CD4-positive, alpha-beta T cell treated with Interleukin-17A for 1 hour (primary cell): ENCODE measurements around the gene RB1.
A peak's percentile ranks its signal among the peaks of the same experiment; 100 is the strongest.

Experiments
- DNase-seq: peaks from one replicate; pipeline ENCODE4 v3.0.0-alpha.2; 2020

Gene RB1

DNA sequence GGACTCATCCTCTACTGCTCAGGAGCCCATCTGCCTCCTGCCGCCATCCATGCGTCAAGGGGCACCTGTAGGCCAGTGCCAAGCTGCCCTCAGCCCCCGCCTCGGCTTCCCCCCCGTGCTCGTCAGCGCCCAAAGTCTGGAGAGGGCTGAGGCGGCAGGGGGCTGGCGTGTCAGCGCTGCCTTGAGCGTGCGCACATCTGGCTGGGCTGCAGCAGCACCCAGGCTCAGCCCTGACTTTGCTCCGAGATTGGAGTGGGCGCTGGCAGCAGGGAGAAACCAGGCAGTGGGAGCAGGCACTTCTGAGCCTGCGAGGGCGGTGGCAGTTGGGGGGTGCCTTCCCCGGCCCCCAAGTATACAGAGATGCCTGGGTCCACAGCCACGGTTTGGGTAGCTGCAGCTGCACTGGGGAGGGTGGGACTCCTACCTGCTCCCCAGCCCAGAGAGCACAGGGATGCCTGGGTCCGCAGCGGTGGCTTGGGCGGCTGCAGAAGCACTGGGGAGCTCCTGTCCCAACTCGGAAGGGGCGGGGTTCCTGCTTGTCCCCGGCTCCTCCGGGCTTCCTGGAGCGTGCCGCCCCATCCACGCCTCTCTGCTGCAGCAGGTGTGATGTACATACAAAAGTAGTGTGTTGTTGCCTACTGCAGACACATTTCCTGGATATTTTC is 154.2 kb downstream of the RB1 start:
- DNase-seq = no peak

DNA sequence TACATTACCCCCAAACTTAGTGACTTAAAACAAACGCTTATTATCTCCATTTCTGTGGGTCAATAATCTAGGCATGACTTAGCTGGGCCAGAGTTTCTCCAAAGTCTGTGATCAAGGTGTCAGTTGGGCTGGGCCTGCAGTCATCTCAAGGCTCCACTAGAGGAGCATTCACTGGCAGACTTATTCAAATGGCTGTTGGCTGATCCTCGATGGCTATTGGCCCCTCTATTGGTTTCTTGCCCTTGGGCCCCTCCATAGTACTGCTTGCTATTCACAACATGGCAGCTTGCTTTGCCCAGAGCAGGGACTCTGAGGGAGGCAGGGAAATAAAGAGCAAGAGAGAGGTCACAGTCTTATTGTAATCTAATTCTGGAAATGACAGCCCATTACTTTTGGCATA is 171.7 kb downstream of the RB1 start:
- DNase-seq = no peak

- DNase-seq = no peak
Measured at GRCh38 chr13:48476215-48476614, 172.7 kb downstream of the RB1 start.

- DNase-seq = no peak
Measured at GRCh38 chr13:48476686-48477085, 173.1 kb downstream of the RB1 start.

DNA sequence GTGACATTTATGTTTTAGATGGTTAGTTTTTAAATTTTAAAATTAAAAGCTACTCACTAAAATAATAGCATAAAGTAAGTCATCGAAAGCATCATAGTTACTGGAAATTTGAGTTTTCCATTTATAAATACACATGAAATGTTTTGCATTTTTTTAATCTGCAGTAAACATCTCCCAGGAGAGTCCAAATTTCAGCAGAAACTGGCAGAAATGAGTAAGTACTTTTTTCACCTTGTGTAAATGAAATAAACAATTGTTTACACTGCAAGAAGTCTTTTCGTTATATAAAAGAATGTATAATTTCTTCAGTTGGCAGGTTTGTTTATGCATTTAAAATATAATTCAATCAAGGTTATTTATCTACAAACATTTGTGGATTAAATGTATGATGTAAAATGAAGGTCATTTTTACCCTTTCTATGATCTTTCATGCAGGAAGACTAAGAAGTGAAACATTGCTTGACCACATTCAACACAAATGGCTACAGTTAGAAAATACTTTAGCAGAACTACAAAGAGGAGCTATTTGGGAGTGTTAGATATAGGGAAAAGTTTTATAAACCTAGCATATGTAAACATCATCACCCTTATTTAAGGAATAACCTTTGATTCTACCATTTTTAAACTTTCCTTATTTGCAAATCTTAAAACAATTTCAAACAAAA is 173.8 kb downstream of the RB1 start:
- no peak for DNase-seq

GRCh38 chr13:48478391-48478790 is 174.8 kb downstream of the RB1 start:
- no peak for DNase-seq

GRCh38 chr13:48483575-48483974 is 180.0 kb downstream of the RB1 start:
- DNase-seq = no peak

- no peak for DNase-seq
Measured at GRCh38 chr13:48485432-48485831, 181.9 kb downstream of the RB1 start.

GRCh38 chr13:48486362-48486761 is 182.8 kb downstream of the RB1 start:
- no peak for DNase-seq

GRCh38 chr13:48486836-48487235 is 183.3 kb downstream of the RB1 start:
- DNase-seq = no peak

- DNase-seq = no peak
Measured at GRCh38 chr13:48487968-48488367, 184.4 kb downstream of the RB1 start.

GRCh38 chr13:48488995-48489394 is 185.4 kb downstream of the RB1 start:
- DNase-seq = no peak

DNA sequence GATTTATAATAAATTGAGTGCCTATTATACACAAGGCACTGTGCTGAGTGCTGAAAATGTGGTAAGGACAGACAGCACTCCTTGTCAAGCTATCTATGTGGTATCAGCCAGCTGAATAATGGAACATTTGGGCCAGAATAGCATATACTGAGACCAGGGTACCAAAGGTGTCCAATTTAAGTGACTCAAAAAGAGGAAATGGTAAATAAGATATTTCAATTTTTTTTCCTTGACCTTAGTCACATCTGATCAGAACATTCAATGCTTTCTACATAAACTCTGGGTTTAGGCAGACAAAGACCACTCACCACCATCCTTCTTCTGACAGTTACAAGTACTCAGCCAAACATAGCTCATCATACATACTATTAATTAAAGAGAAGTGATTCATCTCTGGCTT is 186.1 kb downstream of the RB1 start:
- no peak for DNase-seq

GRCh38 chr13:48490241-48490640 is 186.7 kb downstream of the RB1 start:
- no peak for DNase-seq

DNA sequence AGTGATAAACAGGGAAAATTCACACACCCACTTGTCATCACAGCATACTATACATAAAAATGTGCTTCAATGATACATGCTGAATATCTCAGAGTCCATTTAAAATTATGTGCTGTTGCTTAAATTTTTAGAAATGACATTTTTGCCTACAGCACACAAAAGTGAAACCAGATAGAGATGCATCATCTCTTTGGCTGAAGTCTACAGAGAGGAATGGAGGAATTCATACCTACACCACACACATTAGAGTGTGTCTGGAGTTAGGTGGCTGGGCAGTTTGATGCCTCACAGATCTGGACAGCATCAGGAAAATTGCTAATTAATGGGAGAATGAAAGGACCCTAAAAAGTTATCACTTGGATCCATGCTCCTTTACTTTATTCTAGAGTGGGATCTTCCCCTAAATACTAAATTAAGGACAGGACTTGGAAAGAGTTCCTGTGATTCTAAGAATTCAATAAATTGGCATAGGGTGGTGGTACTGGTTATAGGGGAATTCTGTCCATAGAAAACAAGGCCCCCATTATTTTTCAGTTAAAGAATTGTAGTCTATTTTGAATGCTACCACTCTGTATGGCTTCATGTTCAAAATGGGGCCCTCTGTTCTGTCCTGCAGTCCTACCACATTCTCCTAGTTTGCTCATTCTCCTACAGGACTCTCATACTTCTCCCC is 188.0 kb downstream of the RB1 start:
- peak; percentile 46 for DNase-seq

DNA sequence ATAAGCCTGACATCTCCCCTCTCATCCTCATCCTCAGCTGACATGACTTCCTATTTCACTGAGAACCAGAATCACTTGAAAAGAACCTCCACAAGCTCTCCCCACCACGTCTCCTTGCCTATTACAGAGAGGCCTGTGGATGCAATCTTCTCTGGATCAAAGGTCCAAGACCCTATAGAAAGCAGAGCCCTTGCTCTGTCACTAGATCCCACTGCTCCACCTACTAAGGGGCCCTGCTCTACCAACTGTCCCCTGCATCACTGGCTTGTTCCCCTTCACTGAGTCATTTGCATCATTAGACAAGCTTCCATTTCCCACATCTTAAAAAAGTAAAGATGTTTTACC is 188.5 kb downstream of the RB1 start:
- DNase-seq = no peak

- DNase-seq = peak; percentile 87
Measured at GRCh38 chr13:48492470-48493065, 189.0 kb downstream of the RB1 start.

- DNase-seq = peak; percentile 73
Measured at GRCh38 chr13:48493066-48493765, 189.7 kb downstream of the RB1 start.

- DNase-seq = no peak
Measured at GRCh38 chr13:48493851-48494250, 190.3 kb downstream of the RB1 start.

GRCh38 chr13:48494874-48495273 is 191.3 kb downstream of the RB1 start:
- DNase-seq = no peak

- peak; percentile 61 for DNase-seq
Measured at GRCh38 chr13:48496271-48497161, 193.0 kb downstream of the RB1 start.

GRCh38 chr13:48497669-48498068 is 194.1 kb downstream of the RB1 start:
- no peak for DNase-seq
